NT2/D1 (cell line): ENCODE data around the gene ATP10A.

ENCODE experiments used
- DNase-seq: peaks from one replicate; pipeline ENCODE4 v3.0.0-alpha.2; 2011; ENCODE audit warnings: low read depth, low spot score
- H3K27me3 ChIP-seq: 2 replicates; pipeline ENCODE4 v1.6.0; 2011; ENCODE audit warnings: mild to moderate bottlenecking; ENCODE audit not compliant: insufficient read length, insufficient read depth
- H3K36me3 ChIP-seq: 2 replicates; pipeline ENCODE4 v1.6.1; 2011; ENCODE audit warnings: mild to moderate bottlenecking, low read length, mixed read lengths; ENCODE audit not compliant: insufficient read depth, insufficient read length
- H3K4me1 ChIP-seq: 2 replicates; pipeline ENCODE4 v1.5.1; 2011; ENCODE audit not compliant: insufficient read depth, insufficient read length
- H3K4me3 ChIP-seq: 2 replicates; pipeline ENCODE4 v1.5.1; 2011; ENCODE audit warnings: low read depth; ENCODE audit not compliant: insufficient read length
- H3K9ac ChIP-seq: 2 replicates; pipeline ENCODE4 v1.6.0; 2011; ENCODE audit warnings: low read depth; ENCODE audit not compliant: insufficient read length
- H3K9me3 ChIP-seq: 2 replicates; pipeline ENCODE4 v1.5.1; 2011; ENCODE audit warnings: mild to moderate bottlenecking, low read length; ENCODE audit not compliant: insufficient read depth
- SUZ12 ChIP-seq: IDR thresholded peaks from 2 replicates; pipeline ENCODE4 v1.6.1; 2011; ENCODE audit not compliant: insufficient read length, insufficient read depth; ENCODE audit errors: extremely low read depth
- YY1 ChIP-seq: IDR thresholded peaks from 2 replicates; pipeline ENCODE4 v1.6.1; 2011; ENCODE audit not compliant: insufficient read length, insufficient read depth
- ZNF274 ChIP-seq: IDR thresholded peaks from 2 replicates; pipeline ENCODE4 v1.6.1; 2011; ENCODE audit warnings: mild to moderate bottlenecking, low read depth, low read length

The ATP10A gene

DNA sequence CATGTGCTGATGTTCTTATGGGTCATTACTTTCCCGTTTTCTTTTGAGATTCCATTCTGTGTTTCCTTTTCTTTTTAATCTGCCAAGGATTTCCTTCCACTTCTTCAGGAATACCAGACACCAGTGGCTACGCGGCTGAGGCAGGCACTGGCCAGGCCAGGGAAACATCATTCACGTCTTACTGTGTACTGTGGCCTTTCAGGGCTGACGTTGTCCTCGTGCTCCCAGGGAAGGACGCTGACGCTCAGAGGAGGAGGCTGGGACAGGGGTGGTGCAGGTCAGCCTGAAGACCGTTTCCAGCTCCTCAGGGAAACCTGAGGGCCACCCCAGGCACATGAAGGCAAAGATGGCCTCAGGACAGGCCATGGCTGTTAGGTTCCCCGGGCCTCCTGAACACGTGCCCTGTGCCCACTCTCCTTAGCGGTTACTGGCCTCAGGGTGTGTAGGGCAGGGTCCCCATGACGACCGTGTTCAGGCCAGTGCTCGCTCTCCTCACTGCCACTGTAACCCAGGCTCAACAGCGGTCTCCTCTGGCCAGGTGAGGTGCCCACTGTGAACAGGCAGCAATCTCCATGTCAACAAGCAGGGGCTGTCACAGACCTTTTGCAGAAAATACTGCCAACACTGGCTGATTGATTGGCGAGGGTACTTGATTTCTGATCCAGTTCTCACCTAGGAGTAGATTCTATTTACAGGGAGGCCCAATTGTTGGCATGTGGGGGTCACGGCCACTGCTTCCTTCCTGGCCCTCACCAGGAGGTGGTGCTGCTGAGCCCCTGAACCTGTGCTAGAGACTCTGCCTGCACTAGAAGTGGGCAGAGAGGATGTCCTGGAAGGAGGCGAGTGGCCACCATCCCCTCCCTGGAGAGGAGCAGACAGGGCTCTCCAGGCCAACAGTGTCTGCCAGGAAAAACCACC is 169.5 kb downstream of the ATP10A start:
- DNase-seq = no peak
- H3K36me3 ChIP-seq = no peaks in the 10 kb centered on the region
- no peak for TF ChIP-seq ZNF274
- TF ChIP-seq YY1 = no peak
- no peak for TF ChIP-seq SUZ12

GRCh38 chr15:25691544-25692430 is 171.3 kb downstream of the ATP10A start:
- TF ChIP-seq YY1 = no peak
- TF ChIP-seq ZNF274 = no peak
- TF ChIP-seq SUZ12 = no peak
- no peak overlapping the region for H3K4me3 ChIP-seq
- DNase-seq = no peak
- H3K27me3 ChIP-seq = no peaks in the 10 kb centered on the region
- no peak overlapping the region for H3K9ac ChIP-seq
- H3K9me3 ChIP-seq = no peaks in the 10 kb centered on the region
- peaks cover 5% of the 10 kb centered on the region for H3K4me1 ChIP-seq
- H3K36me3 ChIP-seq = no peaks in the 10 kb centered on the region

More for the DNA sequence above, 169.5 kb downstream of the ATP10A start:
- Histone ChIP-seq H3K4me3 (no peak overlapping the region), H3K9me3 (no peaks in the 10 kb centered on the region), H3K4me1 (peaks cover 5% of the 10 kb centered on the region), H3K27me3 (no peaks in the 10 kb centered on the region), H3K9ac (no peak overlapping the region)

- DNase-seq = no peak
- H3K9me3 ChIP-seq = no peaks in the 10 kb centered on the region
- no peaks in the 10 kb centered on the region for H3K36me3 ChIP-seq
- H3K4me3 ChIP-seq = no peak overlapping the region
- H3K9ac ChIP-seq = no peak overlapping the region
- H3K27me3 ChIP-seq = no peaks in the 10 kb centered on the region
- H3K4me1 ChIP-seq = peaks cover 4% of the 10 kb centered on the region
- TF ChIP-seq SUZ12 (no peak), ZNF274 (no peak), YY1 (no peak)
These were observed 172.2 kb downstream of the ATP10A start for GRCh38 chr15:25690673-25691543.

DNA sequence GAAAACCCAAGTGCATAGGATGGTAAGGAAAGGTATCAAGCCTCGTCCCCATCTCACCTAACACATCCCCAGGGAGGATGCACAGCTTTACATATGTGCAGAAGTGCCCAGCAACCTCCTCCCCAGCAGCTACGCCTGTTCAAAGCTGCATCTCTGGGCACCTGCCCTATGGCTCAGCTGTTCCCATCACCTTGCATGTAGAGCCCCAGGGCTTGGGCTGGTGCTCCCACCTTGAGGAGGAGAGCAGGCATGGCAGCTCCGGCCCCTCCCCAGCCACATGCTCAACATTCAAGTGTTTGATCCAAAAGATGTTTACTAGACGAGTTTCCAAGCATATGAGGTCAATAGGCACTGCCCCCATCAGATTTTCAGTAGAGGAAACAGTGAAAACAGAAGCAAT is 173.5 kb downstream of the ATP10A start:
- H3K9me3 ChIP-seq = no peaks in the 10 kb centered on the region
- peaks cover 3% of the 10 kb centered on the region for H3K4me1 ChIP-seq
- H3K4me3 ChIP-seq = no peak overlapping the region
- no peaks in the 10 kb centered on the region for H3K27me3 ChIP-seq
- no peak for TF ChIP-seq SUZ12
- TF ChIP-seq YY1 = no peak
- TF ChIP-seq ZNF274 = no peak
- no peak for DNase-seq
- H3K36me3 ChIP-seq = no peaks in the 10 kb centered on the region
- no peak overlapping the region for H3K9ac ChIP-seq

DNA sequence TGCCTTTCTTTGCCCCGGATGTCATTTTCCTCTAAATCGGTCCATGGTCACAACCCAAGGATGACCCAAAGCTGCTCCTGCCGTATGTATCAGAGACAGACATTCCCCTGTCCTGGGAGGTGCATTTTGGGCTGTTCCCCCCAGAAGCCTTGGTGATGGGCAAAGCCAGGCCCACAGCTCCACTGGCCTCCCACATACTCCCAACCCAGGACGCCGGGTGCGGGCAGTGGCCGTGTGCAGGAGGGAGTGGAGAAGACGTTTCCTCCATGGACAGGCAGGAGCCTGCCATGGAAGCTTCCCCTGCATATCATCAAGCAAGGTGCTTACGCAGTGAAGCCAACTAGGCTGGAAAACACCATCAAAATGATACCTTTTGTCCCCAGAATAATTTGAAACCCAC is 175.0 kb downstream of the ATP10A start:
- no peak for DNase-seq
- Histone ChIP-seq H3K4me1 (peaks cover 3% of the 10 kb centered on the region), H3K4me3 (no peak overlapping the region), H3K9ac (no peak overlapping the region), H3K9me3 (peaks cover 9% of the 10 kb centered on the region; the same call in 1 of the 2 replicates), H3K36me3 (no peaks in the 10 kb centered on the region), H3K27me3 (no peaks in the 10 kb centered on the region)
- no peak for TF ChIP-seq ZNF274
- TF ChIP-seq YY1 = no peak
- TF ChIP-seq SUZ12 = no peak

DNA sequence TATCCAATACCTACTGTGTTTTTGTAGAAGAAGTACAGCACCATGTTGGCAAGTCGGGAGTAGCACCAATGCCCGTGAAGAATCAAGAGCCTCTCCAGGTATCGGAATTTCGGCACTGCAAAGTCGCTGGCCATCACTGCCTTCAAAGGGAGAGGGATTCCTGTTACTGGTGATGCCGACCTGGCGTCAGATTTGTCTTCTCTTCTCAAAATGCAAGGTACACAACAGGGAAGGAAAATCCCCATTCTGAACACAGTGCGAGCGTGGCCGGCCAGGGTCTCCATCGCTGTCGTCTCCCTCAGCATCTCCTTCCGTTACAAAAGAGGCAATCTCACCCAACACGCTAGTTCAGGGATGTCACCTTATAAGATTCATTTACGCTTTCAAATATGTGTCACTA is 175.4 kb downstream of the ATP10A start:
- H3K4me3 ChIP-seq = no peak overlapping the region
- H3K9me3 ChIP-seq = peaks cover 9% of the 10 kb centered on the region; the same call in 1 of the 2 replicates
- DNase-seq = no peak
- H3K36me3 ChIP-seq = no peaks in the 10 kb centered on the region
- TF ChIP-seq ZNF274 (no peak), YY1 (no peak), SUZ12 (no peak)
- no peaks in the 10 kb centered on the region for H3K27me3 ChIP-seq
- peaks cover 3% of the 10 kb centered on the region for H3K4me1 ChIP-seq
- H3K9ac ChIP-seq = no peak overlapping the region
